GM21786 (cell line): ENCODE data around the gene OR2V2.
"Not testable (repeated sequence)": the region's sequence is repeated elsewhere in the genome, so short reads cannot be mapped to it uniquely, and the experiment has no call there.

Source experiments
- ATAC-seq: cut with Tn5 transposase; IDR thresholded peaks from one replicate; pipeline ENCODE4 v1.9.1; 2021; ENCODE audit not compliant: unreplicated experiment

OR2V2 gene

GRCh38 chr5:181146927-181147636, at the start of gene OR2V2:
Gene OR2V2, plus strand, starts transcription at chr5:181147586. Its CDS starts 7,357 bp downstream, at chr5:181154943.
- ATAC-seq, result not testable (repeated sequence)

- not testable (repeated sequence) for ATAC-seq
These were observed 49.5 kb upstream of the OR2V2 start for GRCh38 chr5:181097759-181098491.

- no peak for ATAC-seq
These were observed 48.4 kb upstream of the OR2V2 start for GRCh38 chr5:181098762-181099601.

- ATAC-seq, result no peak
These were observed 47.7 kb upstream of the OR2V2 start for GRCh38 chr5:181099602-181100086.

GRCh38 chr5:181100121-181100875, 47.1 kb upstream of the OR2V2 start:
- ATAC-seq, result no peak

- ATAC-seq, result not testable (repeated sequence)
These were observed 46.2 kb upstream of the OR2V2 start for GRCh38 chr5:181101030-181101641.

GRCh38 chr5:181101930-181102674, 45.3 kb upstream of the OR2V2 start:
- ATAC-seq, result not testable (repeated sequence)

- ATAC-seq, result not testable (repeated sequence)
These were observed 43.2 kb upstream of the OR2V2 start for GRCh38 chr5:181104259-181104568.

- ATAC-seq, result not testable (repeated sequence)
These were observed 42.6 kb upstream of the OR2V2 start for GRCh38 chr5:181104606-181105390.

- no peak for ATAC-seq
These were observed 41.9 kb upstream of the OR2V2 start for GRCh38 chr5:181105391-181106025.

GRCh38 chr5:181107699-181108098, 39.7 kb upstream of the OR2V2 start:
- no peak for ATAC-seq

- ATAC-seq, result no peak
These were observed 38.7 kb upstream of the OR2V2 start for GRCh38 chr5:181108578-181109165.

GRCh38 chr5:181109489-181110013, 37.8 kb upstream of the OR2V2 start:
- no peak for ATAC-seq

GRCh38 chr5:181111010-181111409, 36.4 kb upstream of the OR2V2 start:
- no peak for ATAC-seq

- ATAC-seq, result no peak
These were observed 34.9 kb upstream of the OR2V2 start for GRCh38 chr5:181112476-181112875.

GRCh38 chr5:181113572-181113971, 33.8 kb upstream of the OR2V2 start:
- ATAC-seq, result not testable (repeated sequence)

- no peak for ATAC-seq
These were observed 33.0 kb upstream of the OR2V2 start for GRCh38 chr5:181114284-181114843.
